Rectal smooth muscle tissue (tissue), 1 donor: ENCODE measurements around the gene DND1.
"Not testable (repeated sequence)": the region's sequence is repeated elsewhere in the genome, so short reads cannot be mapped to it uniquely, and the experiment has no call there.

ENCODE experiments used
- H3K27ac ChIP-seq: one replicate; pipeline ENCODE4 v1.7.0; 2013; ENCODE audit warnings: low read depth, low read length, inconsistent platforms
- H3K27me3 ChIP-seq: one replicate; pipeline ENCODE4 v1.7.0; 2013; ENCODE audit warnings: low read length; ENCODE audit not compliant: control insufficient read depth, insufficient read depth
- H3K36me3 ChIP-seq: one replicate; pipeline ENCODE4 v1.7.0; 2013; ENCODE audit warnings: low read length; ENCODE audit not compliant: control insufficient read depth, insufficient read depth
- H3K4me1 ChIP-seq: one replicate; pipeline ENCODE4 v1.7.0; 2013; ENCODE audit warnings: low read length; ENCODE audit not compliant: control insufficient read depth, insufficient read depth
- H3K4me3 ChIP-seq: one replicate; pipeline ENCODE4 v1.7.0; 2013; ENCODE audit warnings: low read length
- H3K9ac ChIP-seq: one replicate; pipeline ENCODE4 v1.7.0; 2013; ENCODE audit warnings: low read length

DND1 gene

GRCh38 chr5:140633021-140633471 lies 40.3 kb downstream of the DND1 start, which contains the start of gene CD14:
Gene CD14 (minus strand): TSS chr5:140633175. CDS start chr5:140633071, 104 bp downstream.
- Histone ChIP-seq H3K36me3 (no peaks in the 10 kb centered on the region), H3K27ac (peak within 1 kb of the TSS; percentile 49), H3K4me1 (peaks cover 4% of the 10 kb centered on the region), H3K9ac (peak within 1 kb of the TSS; percentile 42), H3K27me3 (no peaks in the 10 kb centered on the region), H3K4me3 (peak within 1 kb of the TSS; percentile 80)

- H3K36me3 ChIP-seq: no peaks in the 10 kb centered on the region
- no peaks in the 10 kb centered on the region for H3K27me3 ChIP-seq
- H3K9ac ChIP-seq: peak overlapping the region; percentile 42
- H3K4me1 ChIP-seq: peaks cover 4% of the 10 kb centered on the region
- peak overlapping the region; percentile 49 for H3K27ac ChIP-seq
- H3K4me3 ChIP-seq: peak overlapping the region; percentile 80
Measured at GRCh38 chr5:140632366-140633020, 40.9 kb downstream of the DND1 start.

- Histone ChIP-seq H3K27me3 (no peaks in the 10 kb centered on the region), H3K36me3 (no peaks in the 10 kb centered on the region), H3K9ac (peak overlapping the region; percentile 42), H3K27ac (peak overlapping the region; percentile 49), H3K4me1 (peaks cover 4% of the 10 kb centered on the region), H3K4me3 (peak overlapping the region; percentile 80)
Measured at GRCh38 chr5:140631831-140632365, 41.5 kb downstream of the DND1 start.

- peak overlapping the region; percentile 80 for H3K4me3 ChIP-seq
Measured at GRCh38 chr5:140631036-140631417, 42.3 kb downstream of the DND1 start.

GRCh38 chr5:140630292-140631035 lies 42.9 kb downstream of the DND1 start:
- Histone ChIP-seq H3K4me3 (no peak overlapping the region), H3K27ac (peak overlapping the region; percentile 17), H3K27me3 (no peaks in the 10 kb centered on the region), H3K9ac (no peak overlapping the region), H3K36me3 (no peaks in the 10 kb centered on the region), H3K4me1 (peaks cover 4% of the 10 kb centered on the region)

More at GRCh38 chr5:140631036-140631417, 42.3 kb downstream of the DND1 start:
- H3K9ac ChIP-seq: no peak overlapping the region
- no peak overlapping the region for H3K27ac ChIP-seq
- H3K36me3 ChIP-seq: no peaks in the 10 kb centered on the region
- H3K27me3 ChIP-seq: no peaks in the 10 kb centered on the region
- H3K4me1 ChIP-seq: peaks cover 4% of the 10 kb centered on the region

GRCh38 chr5:140628711-140629110 lies 44.7 kb downstream of the DND1 start:
- Histone ChIP-seq H3K4me1 (peaks cover 4% of the 10 kb centered on the region), H3K4me3 (no peak overlapping the region), H3K27me3 (no peaks in the 10 kb centered on the region), H3K36me3 (no peaks in the 10 kb centered on the region), H3K27ac (no peak overlapping the region), H3K9ac (no peak overlapping the region)

- no peaks in the 10 kb centered on the region for H3K36me3 ChIP-seq
- no peak overlapping the region for H3K4me3 ChIP-seq
- H3K27ac ChIP-seq: no peak overlapping the region
Measured at GRCh38 chr5:140627972-140628371, 45.4 kb downstream of the DND1 start.

GRCh38 chr5:140624886-140625285 lies 48.5 kb downstream of the DND1 start:
- not testable (repeated sequence) for H3K4me3 ChIP-seq, H3K9ac ChIP-seq, H3K36me3 ChIP-seq, H3K4me1 ChIP-seq, H3K27me3 ChIP-seq, H3K27ac ChIP-seq

More at GRCh38 chr5:140627972-140628371, 45.4 kb downstream of the DND1 start:
- no peaks in the 10 kb centered on the region for H3K4me1 ChIP-seq
- no peak overlapping the region for H3K9ac ChIP-seq
- no peaks in the 10 kb centered on the region for H3K27me3 ChIP-seq

GRCh38 chr5:140623061-140623460 lies 50.3 kb downstream of the DND1 start:
- H3K27ac ChIP-seq, H3K27me3 ChIP-seq: not testable (repeated sequence)

GRCh38 chr5:140622301-140622700 lies 51.1 kb downstream of the DND1 start:
- no peaks in the 10 kb centered on the region for H3K27me3 ChIP-seq
- no peaks in the 10 kb centered on the region for H3K36me3 ChIP-seq
- H3K9ac ChIP-seq: no peak overlapping the region
- H3K4me1 ChIP-seq: no peaks in the 10 kb centered on the region
- no peak overlapping the region for H3K27ac ChIP-seq
- no peak overlapping the region for H3K4me3 ChIP-seq

More at GRCh38 chr5:140623061-140623460, 50.3 kb downstream of the DND1 start:
- H3K9ac ChIP-seq, H3K4me3 ChIP-seq, H3K4me1 ChIP-seq, H3K36me3 ChIP-seq: not testable (repeated sequence)
